ENCODE measurements around the gene SCAF1.

The SCAF1 gene

GRCh38 chr19:49646586-49646985, 4.6 kb downstream of the SCAF1 start:
- DNase-seq (ENCODE audit: low spot score) = no peak

DNA sequence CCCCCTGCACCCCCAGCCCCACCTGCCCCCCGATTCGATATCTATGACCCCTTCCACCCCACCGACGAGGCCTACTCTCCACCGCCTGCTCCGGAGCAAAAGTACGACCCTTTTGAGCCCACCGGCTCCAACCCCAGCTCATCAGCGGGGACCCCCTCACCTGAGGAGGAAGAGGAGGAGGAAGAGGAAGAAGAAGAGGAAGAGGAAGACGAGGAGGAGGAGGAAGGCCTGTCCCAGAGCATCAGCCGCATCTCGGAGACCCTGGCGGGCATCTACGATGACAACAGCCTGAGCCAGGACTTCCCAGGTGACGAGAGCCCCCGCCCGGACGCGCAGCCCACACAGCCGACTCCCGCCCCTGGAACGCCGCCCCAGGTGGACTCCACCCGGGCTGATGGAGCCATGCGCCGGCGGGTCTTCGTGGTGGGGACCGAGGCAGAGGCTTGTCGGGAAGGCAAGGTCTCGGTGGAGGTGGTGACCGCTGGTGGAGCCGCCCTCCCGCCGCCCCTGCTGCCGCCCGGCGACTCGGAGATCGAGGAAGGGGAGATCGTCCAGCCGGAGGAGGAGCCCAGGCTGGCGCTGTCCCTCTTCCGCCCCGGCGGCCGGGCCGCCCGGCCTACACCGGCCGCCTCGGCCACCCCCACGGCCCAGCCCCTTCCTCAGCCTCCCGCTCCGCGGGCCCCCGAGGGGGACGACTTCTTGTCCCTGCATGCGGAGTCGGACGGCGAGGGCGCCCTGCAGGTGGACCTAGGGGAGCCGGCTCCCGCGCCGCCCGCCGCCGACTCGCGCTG, 9.2 kb downstream of the SCAF1 start:
- DNase-seq (ENCODE audit: low spot score) = no peak

DNA sequence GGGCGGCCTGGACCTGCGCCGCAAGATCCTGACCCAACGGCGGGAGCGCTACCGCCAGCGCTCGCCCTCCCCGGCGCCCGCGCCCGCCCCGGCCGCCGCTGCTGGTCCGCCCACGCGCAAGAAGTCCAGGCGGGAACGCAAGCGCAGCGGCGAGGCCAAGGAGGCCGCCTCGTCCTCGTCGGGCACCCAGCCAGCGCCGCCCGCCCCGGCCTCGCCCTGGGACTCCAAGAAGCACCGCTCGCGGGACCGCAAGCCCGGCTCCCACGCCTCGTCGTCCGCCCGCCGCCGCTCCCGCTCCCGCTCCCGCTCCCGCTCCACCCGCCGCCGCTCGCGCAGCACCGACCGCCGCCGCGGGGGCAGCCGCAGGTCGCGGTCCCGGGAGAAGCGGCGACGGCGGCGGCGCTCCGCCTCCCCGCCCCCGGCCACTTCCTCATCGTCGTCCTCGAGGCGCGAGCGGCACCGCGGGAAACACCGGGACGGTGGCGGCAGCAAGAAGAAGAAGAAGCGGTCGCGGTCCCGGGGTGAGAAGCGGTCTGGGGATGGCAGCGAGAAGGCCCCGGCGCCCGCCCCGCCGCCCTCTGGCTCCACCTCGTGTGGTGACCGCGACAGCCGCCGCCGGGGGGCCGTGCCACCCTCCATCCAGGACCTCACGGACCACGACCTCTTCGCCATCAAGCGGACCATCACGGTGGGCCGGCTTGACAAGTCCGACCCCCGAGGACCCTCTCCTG, 10.0 kb downstream of the SCAF1 start:
- DNase-seq (ENCODE audit: low spot score) = no peak

DNA sequence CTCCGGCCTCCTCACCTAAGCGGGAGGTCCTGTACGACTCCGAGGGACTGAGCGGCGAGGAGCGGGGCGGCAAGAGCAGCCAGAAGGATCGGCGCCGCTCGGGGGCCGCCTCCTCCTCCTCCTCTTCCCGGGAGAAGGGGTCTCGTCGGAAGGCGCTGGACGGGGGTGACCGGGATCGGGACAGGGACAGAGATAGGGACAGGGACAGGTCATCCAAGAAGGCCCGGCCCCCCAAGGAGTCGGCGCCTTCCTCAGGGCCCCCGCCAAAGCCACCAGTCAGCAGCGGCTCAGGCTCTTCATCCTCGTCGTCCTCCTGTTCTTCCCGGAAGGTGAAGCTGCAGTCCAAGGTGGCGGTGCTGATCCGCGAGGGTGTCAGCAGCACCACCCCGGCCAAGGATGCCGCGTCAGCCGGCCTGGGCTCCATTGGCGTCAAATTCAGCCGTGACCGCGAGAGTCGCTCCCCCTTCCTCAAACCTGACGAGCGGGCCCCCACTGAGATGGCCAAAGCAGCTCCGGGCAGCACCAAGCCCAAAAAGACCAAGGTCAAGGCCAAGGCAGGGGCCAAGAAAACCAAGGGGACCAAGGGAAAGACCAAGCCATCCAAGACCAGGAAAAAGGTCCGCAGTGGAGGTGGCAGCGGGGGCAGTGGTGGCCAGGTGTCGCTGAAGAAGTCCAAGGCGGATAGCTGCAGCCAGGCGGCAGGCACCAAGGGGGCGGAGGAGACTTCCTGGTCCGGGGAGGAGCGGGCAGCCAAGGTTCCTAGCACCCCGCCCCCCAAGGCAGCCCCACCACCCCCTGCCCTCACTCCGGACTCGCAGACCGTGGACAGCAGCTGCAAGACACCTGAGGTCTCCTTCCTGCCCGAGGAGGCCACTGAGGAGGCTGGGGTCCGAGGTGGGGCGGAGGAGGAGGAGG, 10.8 kb downstream of the SCAF1 start:
- DNase-seq (ENCODE audit: low spot score) = no peak

- DNase-seq (ENCODE audit: low spot score) = no peak
Measured at GRCh38 chr19:49653466-49653806, 11.4 kb downstream of the SCAF1 start.

DNA sequence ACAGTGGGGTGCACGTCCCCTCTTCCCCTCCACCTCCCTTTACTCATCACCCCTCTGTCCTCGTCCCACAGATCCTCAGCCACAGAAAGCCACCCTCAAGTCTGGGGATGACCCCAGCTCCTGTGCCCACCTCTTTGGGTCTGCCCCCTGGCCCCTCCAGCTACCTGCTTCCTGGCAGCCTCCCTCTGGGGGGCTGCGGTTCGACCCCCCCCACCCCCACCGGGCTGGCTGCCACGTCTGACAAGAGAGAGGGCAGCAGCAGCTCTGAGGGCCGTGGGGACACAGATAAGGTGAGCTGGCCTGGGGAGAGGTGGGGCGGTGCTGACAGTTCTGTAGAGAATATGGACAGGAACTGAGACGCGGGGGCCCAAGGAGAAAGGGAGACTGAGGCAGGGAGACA, 12.6 kb downstream of the SCAF1 start:
- no peak for DNase-seq (ENCODE audit: low spot score)

- no peak for DNase-seq (ENCODE audit: low spot score)
Measured at GRCh38 chr19:49655570-49656455, 13.8 kb downstream of the SCAF1 start.

DNA sequence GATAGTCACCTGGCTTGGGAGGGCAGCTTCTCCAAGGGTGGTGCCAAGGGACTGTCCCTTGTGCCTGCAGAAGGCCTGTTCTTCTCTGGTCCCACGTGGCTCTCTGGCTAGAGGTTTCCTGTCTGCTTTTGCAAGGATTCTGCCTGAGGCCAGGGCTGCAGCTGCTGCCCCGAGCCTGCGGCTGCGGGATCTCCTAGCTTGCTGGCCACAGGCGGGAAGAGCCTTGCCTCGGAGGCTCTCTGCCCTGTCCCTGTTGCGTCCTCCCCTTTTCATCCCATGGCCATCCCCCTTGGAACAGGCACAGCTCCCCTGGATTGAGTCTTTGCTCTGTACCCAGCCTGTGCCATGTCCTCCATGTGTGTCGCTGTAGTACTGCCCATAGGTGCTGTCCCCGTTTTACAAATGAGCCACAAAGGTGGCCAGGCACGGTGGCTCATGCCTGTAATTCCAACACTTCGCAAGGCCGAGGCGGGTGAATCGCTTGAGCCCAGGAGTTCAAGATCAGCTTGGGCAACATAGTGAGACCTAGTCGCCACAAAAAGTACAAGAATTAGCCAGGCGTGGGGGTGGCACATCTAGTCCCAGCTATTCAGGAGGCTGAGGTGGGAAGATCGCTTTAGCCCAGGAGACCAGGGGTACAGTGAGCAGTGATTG, 14.6 kb downstream of the SCAF1 start:
- no peak for DNase-seq (ENCODE audit: low spot score)

GRCh38 chr19:49657493-49658138, 15.6 kb downstream of the SCAF1 start:
- DNase-seq (ENCODE audit: low spot score) = no peak

DNA sequence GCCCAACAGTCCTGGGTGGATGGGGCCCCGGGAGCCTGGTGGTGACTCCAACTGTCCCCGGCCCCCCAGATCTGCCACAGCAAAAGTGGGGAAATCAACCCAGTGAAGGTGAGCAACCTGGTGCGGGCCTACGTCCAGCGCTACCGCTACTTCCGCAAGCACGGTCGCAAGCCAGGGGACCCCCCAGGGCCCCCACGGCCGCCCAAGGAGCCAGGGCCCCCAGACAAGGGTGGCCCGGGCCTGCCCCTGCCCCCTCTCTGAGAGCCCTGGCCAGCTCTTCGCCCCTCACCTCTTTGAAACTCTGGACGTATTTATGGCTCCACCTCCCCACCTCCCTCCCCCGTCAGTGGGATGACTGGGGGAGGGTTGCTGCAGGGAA, 16.1 kb downstream of the SCAF1 start:
- DNase-seq (ENCODE audit: low spot score) = no peak

DNA sequence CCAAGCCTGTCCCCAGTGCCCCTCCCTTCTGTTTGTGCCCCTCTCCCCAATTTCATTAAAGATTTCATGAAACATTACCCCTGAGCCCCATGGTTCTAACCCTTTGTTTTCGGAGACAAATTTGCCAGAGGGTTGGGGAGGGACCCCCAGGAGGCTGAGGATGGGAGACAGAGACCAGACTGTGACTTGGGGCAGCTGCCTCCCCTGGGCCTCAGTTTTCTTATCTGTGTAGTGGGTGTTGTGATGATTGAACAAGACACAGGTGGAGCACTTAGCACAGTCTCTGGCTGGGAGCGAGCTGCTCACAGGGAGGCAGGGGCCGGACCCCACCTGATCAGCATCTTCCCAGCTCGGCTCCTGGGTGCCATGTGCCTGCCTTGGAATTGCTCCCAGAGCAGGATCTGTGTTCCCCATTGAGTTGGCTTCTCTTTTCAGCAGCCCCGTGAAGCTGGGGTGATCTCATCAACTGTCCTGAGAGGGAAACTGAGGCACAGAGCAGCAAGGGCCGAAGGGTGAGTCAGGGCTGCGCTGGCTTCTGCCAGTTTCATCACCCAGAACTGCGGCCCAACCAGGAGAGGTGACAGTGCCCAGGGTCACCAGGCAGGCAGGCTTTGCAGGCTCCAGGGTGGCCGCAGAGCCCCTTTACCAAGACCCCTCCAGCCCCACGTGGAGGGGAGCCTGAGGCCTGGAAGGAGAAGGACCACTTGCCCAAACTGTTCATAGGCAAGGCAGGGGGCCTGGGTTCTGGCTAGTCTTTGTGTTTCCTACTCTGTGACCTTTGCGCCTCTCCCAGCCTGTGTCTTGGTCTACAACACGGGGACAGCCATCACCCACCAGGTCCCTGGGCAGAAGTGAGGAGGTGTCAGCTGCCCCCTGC, 16.8 kb downstream of the SCAF1 start:
- DNase-seq (ENCODE audit: low spot score) = no peak

DNA sequence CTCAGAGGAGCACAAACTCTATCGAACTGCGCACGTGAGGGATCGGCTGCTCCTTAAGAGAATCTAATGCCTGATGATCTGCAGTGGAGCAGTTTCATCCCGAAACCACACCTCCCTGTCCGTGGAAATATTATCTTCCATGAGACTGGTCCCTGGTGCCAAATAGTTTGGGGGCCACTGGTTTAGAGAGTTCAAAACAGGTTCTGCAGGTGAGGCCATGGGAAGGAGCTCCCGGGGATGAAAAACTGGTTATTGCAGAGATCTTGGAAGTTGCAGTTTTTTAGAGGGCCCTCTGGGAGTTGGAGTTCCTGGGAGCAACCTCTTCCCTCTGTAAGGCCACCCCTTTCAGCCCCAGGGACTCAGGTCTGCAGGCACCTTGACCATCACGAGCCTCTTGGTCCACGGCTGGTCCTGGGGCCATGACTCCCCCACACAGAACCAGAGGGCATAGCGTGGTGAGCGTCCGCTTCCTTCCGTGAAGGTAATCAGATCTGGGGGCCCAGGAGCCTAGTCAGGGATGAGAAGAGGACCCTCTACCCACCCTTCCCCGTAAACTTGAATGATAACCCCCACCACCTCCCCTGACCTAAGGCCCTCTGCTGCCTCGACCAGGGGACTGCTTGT, 18.4 kb downstream of the SCAF1 start:
- DNase-seq (ENCODE audit: low spot score) = no peak

GRCh38 chr19:49662011-49662410, 20.0 kb downstream of the SCAF1 start:
- no peak for DNase-seq (ENCODE audit: low spot score)

DNA sequence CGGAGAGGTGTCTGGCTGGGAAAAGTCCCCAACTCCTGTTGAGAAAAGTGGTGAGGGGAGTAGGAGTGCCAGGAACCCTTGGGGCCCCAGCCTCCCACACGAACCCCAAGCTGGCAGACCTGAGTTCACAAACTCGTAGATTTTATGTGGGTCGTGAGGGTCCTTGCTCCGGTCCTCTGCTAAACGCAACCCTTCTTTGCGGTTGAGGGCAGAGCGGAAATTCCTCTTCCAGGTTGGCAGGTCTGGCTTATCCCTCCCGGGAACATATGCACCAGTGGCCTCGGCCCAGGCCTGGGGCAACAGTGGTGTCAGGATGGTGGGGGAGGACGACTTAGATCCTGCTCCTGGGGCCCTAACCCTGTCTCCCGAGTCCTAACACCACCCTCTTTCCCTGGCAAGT, 21.2 kb downstream of the SCAF1 start:
- no peak for DNase-seq (ENCODE audit: low spot score)

GRCh38 chr19:49664171-49665035, 22.4 kb downstream of the SCAF1 start:
- peak; percentile 92 for DNase-seq (ENCODE audit: low spot score)

- DNase-seq (ENCODE audit: low spot score) = no peak
Measured at GRCh38 chr19:49665036-49665350, 23.0 kb downstream of the SCAF1 start.

- DNase-seq (ENCODE audit: low spot score) = peak; percentile 99
Measured at GRCh38 chr19:49665351-49666119, 23.5 kb downstream of the SCAF1 start, which contains the start of the genes BCL2L12 and IRF3. Gene BCL2L12, plus strand, starts transcription at chr19:49665933. Its CDS starts 760 bp downstream, at chr19:49666693. Gene IRF3, minus strand, starts transcription at chr19:49665857. Its CDS starts 1,019 bp downstream, at chr19:49664838.

All from AG08396 (cell line).